K562 (cell line): Measurements from ENCODE around the gene IL11. TPM values are rescaled to one million over a fixed set of nuclear protein-coding genes. Genes with fewer than 3 reads are reported as not detected.

ENCODE experiments used
- ERF ChIP-seq: fragments of 450-650 bp; formaldehyde crosslinking; IDR thresholded peaks from 2 replicates; pipeline ENCODE4 v1.4.0; 2020; ENCODE audit warnings: mild to moderate bottlenecking, mixed read lengths
- HNRNPH1 ChIP-seq: fragments of 200-400 bp; formaldehyde crosslinking; optimal IDR thresholded peaks from 2 replicates; pipeline ENCODE3; 2017; ENCODE audit warnings: low read depth, mild to moderate bottlenecking, low read length, moderate library complexity
- MED1 ChIP-seq: sonication (generic); formaldehyde crosslinking; IDR thresholded peaks from 2 replicates; pipeline ENCODE4 v1.8.1; 2023; ENCODE audit warnings: missing genetic modification reagents, borderline replicate concordance
- MYBL2 ChIP-seq, 2 experiments: fragments of 450-650 bp in 1 of 2; sonication (generic) in 1 of 2; formaldehyde crosslinking in 1 of 2; IDR thresholded peaks; 2 replicates each; pipeline versions ENCODE4 v1.6.1 to v1.8.1; 2017 to 2022; ENCODE audit warnings: borderline replicate concordance in 1 of 2, inconsistent platforms in 1 of 2, low read depth in 1 of 2, mild to moderate bottlenecking in 1 of 2, missing genetic modification reagents in 1 of 2, moderate library complexity in 1 of 2
- ZNF12 ChIP-seq: sonication (generic); formaldehyde crosslinking; IDR thresholded peaks from 2 replicates; pipeline ENCODE4 v1.4.0; 2020; ENCODE audit warnings: mild to moderate bottlenecking, missing genetic modification reagents
- ZNF184 ChIP-seq: sonication (generic); formaldehyde crosslinking; IDR thresholded peaks from 2 replicates; pipeline ENCODE4 v1.5.0; 2020; ENCODE audit warnings: missing genetic modification reagents
- polyA plus RNA-seq, 8 experiments: library from polyadenylated mRNA; depleted of rRNA in 4 of 8; stranded (reverse) in 5 of 8; unstranded in 3 of 8; fragments of >200 nt; fragmentation: Nextera tagmentation in 2 of 8; fragmentation: Illumina TruSeq in 1 of 8; extraction: Ambion mirVana in 2 of 8; extraction: Trizol in 1 of 8; gene quantifications; 2 replicates each; pipeline versions ENCODE4 v1.2.1 to v1.2.3, GENCODE V29; 2011 to 2014; ENCODE audit warnings: inconsistent platforms in 1 of 8, missing spikeins in 1 of 8
- total RNA-seq, 7 experiments: library from RNA; depleted of rRNA in 6 of 7; stranded (reverse); fragments of >200 nt in 6 of 7; fragmentation: Illumina TruSeq in 2 of 7; extraction: Trizol in 2 of 7; gene quantifications; 2 replicates each; pipeline versions ENCODE4 v1.2.1 to v1.2.3, GENCODE V29; 2011 to 2021; ENCODE audit warnings: low replicate concordance in 1 of 7
- TF ChIP-seq, protein P1 (sequence below): sonication (generic); formaldehyde crosslinking; IDR thresholded peaks from 2 replicates; pipeline ENCODE4 v1.9.0; 2022; ENCODE audit warnings: mild to moderate bottlenecking, missing genetic modification reagents
- TF ChIP-seq, protein P2 (sequence below): sonication (generic); formaldehyde crosslinking; IDR thresholded peaks from 2 replicates; pipeline ENCODE4 v1.8.0; 2022; ENCODE audit warnings: mild to moderate bottlenecking, low read depth, missing genetic modification reagents
- TF ChIP-seq, protein P3 (sequence below): fragments of 450-650 bp; IDR thresholded peaks from 2 replicates; pipeline ENCODE4 v1.6.1; 2018; ENCODE audit warnings: mild to moderate bottlenecking, low read depth; ENCODE audit not compliant: partially characterized antibody
- TF ChIP-seq, protein P4 (sequence below): IDR thresholded peaks from 2 replicates; pipeline ENCODE4 v1.6.1; 2012; ENCODE audit warnings: low read depth, low read length, improper control_type of control experiment, borderline replicate concordance
- TF ChIP-seq, protein P5 (sequence below), 2 experiments: fragments of 450-650 bp; conservative IDR thresholded peaks; 2 replicates each; pipeline ENCODE4 v1.6.1; 2017; ENCODE audit warnings: mild to moderate bottlenecking in 2 of 2, moderate library complexity in 2 of 2

The IL11 gene
- total and polyA plus RNA-seq, 9 of the 15 experiments (the other 6 are each of a cell fraction or from before 2014, with no cell fraction given) = 0.04 to 0.42 (median 0.06) TPM; not detected in 6

DNA sequence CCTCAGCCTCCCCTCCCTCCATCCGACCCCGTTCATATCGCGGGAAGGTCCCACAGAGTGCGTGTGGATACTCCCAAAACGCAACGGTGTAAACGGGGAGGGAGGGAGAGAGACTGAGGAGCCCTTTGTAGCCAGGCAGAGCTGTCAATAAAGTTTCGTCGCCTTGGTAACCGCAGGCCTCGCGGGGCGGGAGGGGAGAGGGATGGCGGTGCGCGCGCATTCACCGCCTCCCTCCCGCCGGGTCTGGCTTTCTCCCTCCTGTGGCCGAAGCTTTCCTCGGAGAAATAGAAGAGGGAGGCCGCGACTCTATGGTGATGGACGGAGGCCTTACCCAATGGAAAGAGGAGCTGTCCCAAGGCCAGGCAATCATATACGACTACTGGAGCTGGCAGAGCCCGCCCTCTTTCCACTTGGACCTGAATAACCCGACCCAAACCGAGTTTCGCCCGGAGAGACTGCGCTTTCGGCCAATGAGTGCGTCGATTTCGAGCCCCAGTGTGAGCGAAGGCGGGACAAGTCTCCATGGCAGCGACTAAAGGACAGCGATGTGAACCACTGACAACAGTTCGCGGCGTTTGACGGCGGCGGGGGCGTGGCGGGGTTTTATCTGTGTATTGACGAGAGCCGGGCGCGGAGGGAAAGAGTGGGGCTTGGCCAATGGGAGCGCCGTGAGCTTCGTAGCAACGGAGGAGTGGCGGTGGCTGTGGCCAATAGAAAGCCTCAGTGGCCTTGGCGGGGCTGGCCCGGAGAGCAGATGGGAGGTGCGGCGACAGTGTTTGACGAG is 31.0 kb downstream of the IL11 start, which contains the start of gene KMT5C (continued):
- TF ChIP-seq, protein P1, sequence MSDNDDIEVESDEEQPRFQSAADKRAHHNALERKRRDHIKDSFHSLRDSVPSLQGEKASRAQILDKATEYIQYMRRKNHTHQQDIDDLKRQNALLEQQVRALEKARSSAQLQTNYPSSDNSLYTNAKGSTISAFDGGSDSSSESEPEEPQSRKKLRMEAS (CRISPR knock-in tag) = no peak
- TF ChIP-seq ZNF184 = no peak
- TF ChIP-seq, protein P2, sequence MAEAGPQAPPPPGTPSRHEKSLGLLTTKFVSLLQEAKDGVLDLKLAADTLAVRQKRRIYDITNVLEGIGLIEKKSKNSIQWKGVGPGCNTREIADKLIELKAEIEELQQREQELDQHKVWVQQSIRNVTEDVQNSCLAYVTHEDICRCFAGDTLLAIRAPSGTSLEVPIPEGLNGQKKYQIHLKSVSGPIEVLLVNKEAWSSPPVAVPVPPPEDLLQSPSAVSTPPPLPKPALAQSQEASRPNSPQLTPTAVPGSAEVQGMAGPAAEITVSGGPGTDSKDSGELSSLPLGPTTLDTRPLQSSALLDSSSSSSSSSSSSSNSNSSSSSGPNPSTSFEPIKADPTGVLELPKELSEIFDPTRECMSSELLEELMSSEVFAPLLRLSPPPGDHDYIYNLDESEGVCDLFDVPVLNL (CRISPR knock-in tag) = peak; percentile 52; the same call in 1 of the 2 replicates
- TF ChIP-seq, protein P3, sequence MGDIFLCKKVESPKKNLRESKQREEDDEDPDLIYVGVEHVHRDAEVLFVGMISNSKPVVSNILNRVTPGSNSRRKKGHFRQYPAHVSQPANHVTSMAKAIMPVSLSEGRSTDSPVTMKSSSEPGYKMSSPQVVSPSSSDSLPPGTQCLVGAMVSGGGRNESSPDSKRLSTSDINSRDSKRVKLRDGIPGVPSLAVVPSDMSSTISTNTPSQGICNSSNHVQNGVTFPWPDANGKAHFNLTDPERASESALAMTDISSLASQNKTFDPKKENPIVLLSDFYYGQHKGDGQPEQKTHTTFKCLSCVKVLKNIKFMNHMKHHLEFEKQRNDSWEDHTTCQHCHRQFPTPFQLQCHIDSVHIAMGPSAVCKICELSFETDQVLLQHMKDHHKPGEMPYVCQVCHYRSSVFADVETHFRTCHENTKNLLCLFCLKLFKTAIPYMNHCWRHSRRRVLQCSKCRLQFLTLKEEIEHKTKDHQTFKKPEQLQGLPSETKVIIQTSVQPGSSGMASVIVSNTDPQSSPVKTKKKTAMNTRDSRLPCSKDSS = no peak
- TF ChIP-seq MYBL2 (IDR thresholded peaks at IDR 0.05; ENCODE audit: low read depth) = no peak
- TF ChIP-seq MYBL2 (CRISPR knock-in tag; IDR thresholded peaks at IDR 0.05; ENCODE audit: borderline replicate concordance) = no peak
- TF ChIP-seq, protein P4, sequence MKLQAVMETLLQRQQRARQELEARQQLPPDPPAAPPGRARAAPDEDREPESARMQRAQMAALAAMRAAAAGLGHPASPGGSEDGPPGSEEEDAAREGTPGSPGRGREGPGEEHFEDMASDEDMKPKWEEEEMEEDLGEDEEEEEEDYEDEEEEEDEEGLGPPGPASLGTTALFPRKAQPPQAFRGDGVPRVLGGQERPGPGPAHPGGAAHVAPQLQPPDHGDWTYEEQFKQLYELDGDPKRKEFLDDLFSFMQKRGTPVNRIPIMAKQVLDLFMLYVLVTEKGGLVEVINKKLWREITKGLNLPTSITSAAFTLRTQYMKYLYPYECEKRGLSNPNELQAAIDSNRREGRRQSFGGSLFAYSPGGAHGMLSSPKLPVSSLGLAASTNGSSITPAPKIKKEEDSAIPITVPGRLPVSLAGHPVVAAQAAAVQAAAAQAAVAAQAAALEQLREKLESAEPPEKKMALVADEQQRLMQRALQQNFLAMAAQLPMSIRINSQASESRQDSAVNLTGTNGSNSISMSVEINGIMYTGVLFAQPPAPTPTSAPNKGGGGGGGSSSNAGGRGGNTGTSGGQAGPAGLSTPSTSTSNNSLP = peak; percentile 90; the same call in 1 of the 2 replicates
- TF ChIP-seq HNRNPH1 = no peak
- no peak for TF ChIP-seq MED1 (CRISPR knock-in tag)
- TF ChIP-seq, protein P5, sequence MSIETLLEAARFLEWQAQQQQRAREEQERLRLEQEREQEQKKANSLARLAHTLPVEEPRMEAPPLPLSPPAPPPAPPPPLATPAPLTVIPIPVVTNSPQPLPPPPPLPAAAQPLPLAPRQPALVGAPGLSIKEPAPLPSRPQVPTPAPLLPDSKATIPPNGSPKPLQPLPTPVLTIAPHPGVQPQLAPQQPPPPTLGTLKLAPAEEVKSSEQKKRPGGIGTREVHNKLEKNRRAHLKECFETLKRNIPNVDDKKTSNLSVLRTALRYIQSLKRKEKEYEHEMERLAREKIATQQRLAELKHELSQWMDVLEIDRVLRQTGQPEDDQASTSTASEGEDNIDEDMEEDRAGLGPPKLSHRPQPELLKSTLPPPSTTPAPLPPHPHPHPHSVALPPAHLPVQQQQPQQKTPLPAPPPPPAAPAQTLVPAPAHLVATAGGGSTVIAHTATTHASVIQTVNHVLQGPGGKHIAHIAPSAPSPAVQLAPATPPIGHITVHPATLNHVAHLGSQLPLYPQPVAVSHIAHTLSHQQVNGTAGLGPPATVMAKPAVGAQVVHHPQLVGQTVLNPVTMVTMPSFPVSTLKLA (conservative IDR thresholded peaks at IDR 0.05) = peak; percentile 79 to 86
- no peak for TF ChIP-seq ERF (CRISPR knock-in tag)
- no peak for TF ChIP-seq ZNF12 (CRISPR knock-in tag)
